Heart left ventricle (tissue), 16 donors: ENCODE results near the gene DNAH3. TPM values are rescaled to one million over a fixed set of nuclear protein-coding genes. Genes with fewer than 3 reads are reported as not detected.

ENCODE experiments used
- ATAC-seq, 4 donors: fragments of 200-7000 bp; cut with Tn5 transposase; one replicate each; pipeline ENCODE4 v1.9.1; 2020 to 2022; ENCODE audit warnings: moderate library complexity in 4 of 4, mild to moderate bottlenecking in 3 of 4, moderate number of reproducible peaks in 1 of 4
- DNase-seq, 5 donors: peaks; one replicate each; pipeline ENCODE4 v3.0.0-alpha.2; 2020
- H3K27ac ChIP-seq, 12 donors: fragments of 200-600 bp; sonication (generic) in 4 of 12; one replicate each; pipeline versions ENCODE4 v1.5.0 to v1.8.0; 2016 to 2022; ENCODE audit warnings: mild to moderate bottlenecking in 2 of 12
- H3K27me3 ChIP-seq, 9 donors: fragments of 200-600 bp; sonication (generic) in 2 of 9; one replicate each; pipeline versions ENCODE4 v1.5.1 to v1.8.0; 2016 to 2022; ENCODE audit warnings: mild to moderate bottlenecking in 3 of 9
- H3K36me3 ChIP-seq, 9 donors: fragments of 200-600 bp; sonication (generic) in 2 of 9; one replicate each; pipeline versions ENCODE4 v1.5.0 to v1.8.0; 2018 to 2022; ENCODE audit warnings: mild to moderate bottlenecking in 2 of 9
- H3K4me1 ChIP-seq, 12 donors: fragments of 200-600 bp; sonication (generic) in 4 of 12; one replicate each; pipeline versions ENCODE4 v1.5.0 to v1.8.0; 2016 to 2022; ENCODE audit warnings: mild to moderate bottlenecking in 3 of 12
- H3K4me3 ChIP-seq, 12 donors: fragments of 200-600 bp; sonication (generic) in 4 of 12; one replicate each; pipeline versions ENCODE4 v1.5.0 to v1.8.0; 2017 to 2022; ENCODE audit warnings: mild to moderate bottlenecking in 9 of 12, moderate library complexity in 4 of 12
- H3K9me3 ChIP-seq, 12 donors: fragments of 200-600 bp; sonication (generic) in 4 of 12; one replicate each; pipeline versions ENCODE4 v1.5.0 to v1.8.0; 2016 to 2022; ENCODE audit warnings: mild to moderate bottlenecking in 1 of 12
- POLR2A ChIP-seq, 2 donors: fragments of 450-650 bp; IDR thresholded peaks; one replicate each; pipeline ENCODE4 v1.6.1; 2017; ENCODE audit warnings: antibody characterized with exemption in 2 of 2, mild to moderate bottlenecking in 2 of 2, moderate library complexity in 2 of 2
- WGBS, 4 donors: extraction: QIAGEN DNeasy Blood & Tissue Kit in 2 of 4; methylation state at CpG; one replicate each; pipeline versions ENCODE4 v1.1.5 to v1.1.7; 2013 to 2018; 5-methylcytosine and 5-hydroxymethylcytosine counted together
- intact Hi-C, 10 donors: fragments of 100-400 bp; cut with DNase I; formaldehyde crosslinking; loops; one replicate each; pipeline versions ENCODE4 v1.11.1 to v1.14.2; 2022
- polyA plus RNA-seq, 2 donors: library from polyadenylated mRNA; stranded (reverse); fragments of 200-250 nt; gene quantifications; one replicate each; pipeline ENCODE4 v1.2.3, GENCODE V29; 2013
- total RNA-seq, 9 donors: library from RNA; depleted of rRNA in 2 of 9; stranded (reverse); fragments of >200 nt in 2 of 9; fragmentation: NEBNext Ultra II Directional in 3 of 9; extraction: Animal tissue kit (Norgen Biotek cat#: 25700) in 3 of 9; gene quantifications; one replicate each; pipeline versions ENCODE4 v1.1.0 to v1.2.4, GENCODE V29; 2016 to 2023
- TF ChIP-seq, protein P1 (sequence below), 12 donors: fragments of 200-600 bp; sonication (generic) in 4 of 12; IDR thresholded peaks; one replicate each; pipeline versions ENCODE4 v1.5.0 to v1.8.0; 2018 to 2022; ENCODE audit warnings: antibody characterized with exemption in 12 of 12, mild to moderate bottlenecking in 5 of 12
- donor health status: ischemic (EF 13 %, LVEDD 7.1; RV severe dilation, severe dysfunction).
- donor health status: healthy with polysubstance abuse.
- donor health status: DM: no; HTN: yes; CAD: no.
- donor health status: DM: no; HTN: no; CAD: no.
- donor health status: ischemic (EF 25% LVEDD 6.9; RV normal size, moderate dysfunction).
- donor health status: ischemic (EF 25% LVEDD 5.7; RV mildly dilated, moderate dysfunction).
- donor health status: healthy.
- donor health status: DM: yes; HTN: yes; CAD: no.
- donor health status: ischemic (EF 35%, LVEDD 5.7; RV mildly dilated, moderate dysfunction).
- donor health status: nonischemic (EF 11% LVEDD 7.7; RV severe dilation, severe dysfunction).
- donor health status: DM: yes; HTN: yes; CAD: no.
- donor health status: PGD.
- donor health status: ischemic (EF 29% LVEDD 5.4; RV normal size, mild dysfunction).
- donor health status: nonischemic (EF 23%, LVEDD 6.1; RV moderate dilation, normal function).

DNAH3 gene
- total and polyA plus RNA-seq, 11 donors: 0.01 to 2.0 (median 0.87) TPM

DNA sequence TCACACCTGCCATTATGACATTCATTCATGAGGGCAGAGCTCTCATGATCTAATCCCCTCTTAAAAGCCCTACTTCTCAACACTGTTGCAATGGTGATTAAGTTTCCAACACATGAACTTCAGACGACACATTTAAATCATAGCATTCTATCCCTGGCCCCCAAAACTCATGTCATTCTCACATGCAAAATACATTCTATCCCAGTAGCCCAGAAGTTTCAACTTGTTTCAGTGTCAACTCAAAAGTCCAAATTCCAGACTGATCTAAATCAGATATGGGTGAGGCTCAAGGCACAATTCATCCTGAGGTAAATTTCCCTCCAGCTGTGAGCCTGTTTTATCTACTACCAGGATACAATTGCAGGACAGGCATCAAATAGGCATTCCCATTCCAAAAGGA lies 224.9 kb downstream of the DNAH3 start:
- no peaks in the 10 kb centered on the region for H3K27me3 ChIP-seq
- no peak overlapping the region for H3K27ac ChIP-seq
- H3K4me1 ChIP-seq: peaks cover 0 to 16% (median 8%) of the 10 kb centered on the region in 12 donors
- intact Hi-C loops: loop anchor here in 2 of 10 donors (10.0 kb wide), 2 partner anchors 59 to 159 kb away; no protein-coding TSS in a partner anchor
- 75 to 83% (median 79%) methylated on average over 1 of the region's 1 CpG for WGBS, 4 donors
- H3K4me3 ChIP-seq: no peak overlapping the region
- TF ChIP-seq POLR2A (IDR thresholded peaks at IDR 0.05): no peak
- TF ChIP-seq, protein P1, sequence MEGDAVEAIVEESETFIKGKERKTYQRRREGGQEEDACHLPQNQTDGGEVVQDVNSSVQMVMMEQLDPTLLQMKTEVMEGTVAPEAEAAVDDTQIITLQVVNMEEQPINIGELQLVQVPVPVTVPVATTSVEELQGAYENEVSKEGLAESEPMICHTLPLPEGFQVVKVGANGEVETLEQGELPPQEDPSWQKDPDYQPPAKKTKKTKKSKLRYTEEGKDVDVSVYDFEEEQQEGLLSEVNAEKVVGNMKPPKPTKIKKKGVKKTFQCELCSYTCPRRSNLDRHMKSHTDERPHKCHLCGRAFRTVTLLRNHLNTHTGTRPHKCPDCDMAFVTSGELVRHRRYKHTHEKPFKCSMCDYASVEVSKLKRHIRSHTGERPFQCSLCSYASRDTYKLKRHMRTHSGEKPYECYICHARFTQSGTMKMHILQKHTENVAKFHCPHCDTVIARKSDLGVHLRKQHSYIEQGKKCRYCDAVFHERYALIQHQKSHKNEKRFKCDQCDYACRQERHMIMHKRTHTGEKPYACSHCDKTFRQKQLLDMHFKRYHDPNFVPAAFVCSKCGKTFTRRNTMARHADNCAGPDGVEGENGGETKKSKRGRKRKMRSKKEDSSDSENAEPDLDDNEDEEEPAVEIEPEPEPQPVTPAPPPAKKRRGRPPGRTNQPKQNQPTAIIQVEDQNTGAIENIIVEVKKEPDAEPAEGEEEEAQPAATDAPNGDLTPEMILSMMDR (IDR thresholded peaks at IDR 0.05): no peak
- H3K9me3 ChIP-seq: no peaks in the 10 kb centered on the region
- ATAC-seq (no peak), DNase-seq (no peak)
- H3K36me3 ChIP-seq: peaks cover 0 to 41% (median 16%) of the 10 kb centered on the region in 9 donors

DNA sequence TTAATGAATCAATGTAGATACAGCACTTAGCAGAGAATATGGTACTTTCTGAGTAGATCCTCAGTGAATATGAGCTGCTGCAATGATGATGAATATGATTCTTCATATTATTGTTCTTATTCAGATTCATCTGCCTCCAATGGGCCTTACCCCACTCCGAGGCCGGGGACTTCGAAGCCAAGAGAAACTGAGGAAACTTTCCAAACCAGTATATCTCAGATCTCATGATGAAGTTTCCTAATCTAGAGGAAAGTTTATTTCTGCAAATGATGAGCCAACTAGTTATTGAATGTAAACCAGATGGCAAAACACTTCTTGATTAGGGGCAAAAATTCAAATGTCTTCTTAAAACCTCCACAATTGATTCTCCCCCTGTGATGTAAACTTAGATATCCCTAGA lies 226.8 kb downstream of the DNAH3 start:
- Histone ChIP-seq H3K9me3 (no peaks in the 10 kb centered on the region), H3K36me3 (peaks cover 0 to 44% (median 16%) of the 10 kb centered on the region in 9 donors), H3K27me3 (no peaks in the 10 kb centered on the region), H3K27ac (no peak overlapping the region), H3K4me1 (peaks cover 0 to 8% (median 5%) of the 10 kb centered on the region in 12 donors), H3K4me3 (no peak overlapping the region)
- intact Hi-C loops: loop anchor here in 2 of 10 donors (10.0 kb wide), 2 partner anchors 61 to 161 kb away; no protein-coding TSS in a partner anchor
- ATAC-seq (no peak), DNase-seq (no peak)
- TF ChIP-seq, protein P1 (IDR thresholded peaks at IDR 0.05): no peak
- WGBS, 4 donors: 92 to 96% (median 95%) methylated on average over 3 of the region's 3 CpGs

DNA sequence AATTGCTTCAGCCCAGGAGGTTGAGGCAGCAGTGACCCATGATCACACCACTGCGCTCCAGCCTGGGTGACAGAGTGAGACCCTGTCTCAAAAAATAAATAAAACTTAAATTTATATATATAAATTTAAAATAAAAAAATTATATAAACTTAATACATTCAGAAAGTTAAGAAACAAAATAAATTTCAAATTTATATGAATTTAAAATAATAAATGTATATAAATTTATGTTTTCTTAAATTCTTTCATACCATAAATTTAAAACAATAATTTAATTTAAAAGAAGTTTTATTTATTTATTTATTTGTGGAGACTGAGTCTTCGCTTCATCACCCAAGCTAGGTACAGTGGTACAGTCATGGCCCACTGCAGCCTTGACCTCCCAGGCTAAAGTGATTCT lies 229.8 kb downstream of the DNAH3 start:
- ATAC-seq (no peak), DNase-seq (no peak)
- H3K4me3 ChIP-seq: no peak overlapping the region
- H3K9me3 ChIP-seq: no peaks in the 10 kb centered on the region
- H3K36me3 ChIP-seq: peaks cover 0 to 44% (median 16%) of the 10 kb centered on the region in 9 donors
- H3K4me1 ChIP-seq: peaks cover 0 to 35% (median 11%) of the 10 kb centered on the region in 12 donors
- TF ChIP-seq POLR2A (IDR thresholded peaks at IDR 0.05): no peak
- TF ChIP-seq, protein P1 (IDR thresholded peaks at IDR 0.05): no peak
- intact Hi-C loops: loop anchor here in 2 of 10 donors (10.0 kb wide), 2 partner anchors 64 to 164 kb away; no protein-coding TSS in a partner anchor
- no peak overlapping the region for H3K27ac ChIP-seq
- 93 to 100% (median 96%) methylated on average over 2 of the region's 2 CpGs for WGBS, 4 donors
- no peaks in the 10 kb centered on the region for H3K27me3 ChIP-seq

DNA sequence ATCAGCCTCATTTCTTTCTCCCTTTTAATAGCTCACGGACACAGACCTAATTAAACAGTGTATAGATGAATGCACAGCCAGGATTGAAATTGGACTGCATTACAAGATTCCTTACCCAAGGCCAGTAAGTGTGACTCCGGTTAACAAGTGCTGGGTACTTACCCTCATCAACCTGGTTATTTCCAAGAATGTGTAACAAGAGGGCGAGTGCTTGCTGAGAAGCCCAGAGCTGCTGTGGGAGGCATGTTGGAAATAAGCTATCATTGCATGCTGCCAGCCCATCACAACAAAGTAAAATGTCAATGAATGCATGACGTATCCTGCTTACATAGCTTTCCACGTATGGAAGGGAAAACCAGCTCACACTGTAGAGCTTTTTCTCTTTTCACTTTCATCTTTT lies 230.6 kb downstream of the DNAH3 start:
- peaks cover 0 to 41% (median 11%) of the 10 kb centered on the region in 12 donors for H3K4me1 ChIP-seq
- no peaks in the 10 kb centered on the region for H3K9me3 ChIP-seq
- H3K27ac ChIP-seq: no peak overlapping the region
- WGBS, 4 donors: 92 to 94% (median 93%) methylated on average over 5 of the region's 5 CpGs
- no peak overlapping the region for H3K4me3 ChIP-seq
- intact Hi-C loops: loop anchor here in 2 of 10 donors (10.0 kb wide), 2 partner anchors 65 to 165 kb away; no protein-coding TSS in a partner anchor
- ATAC-seq: no peak
- TF ChIP-seq, protein P1 (IDR thresholded peaks at IDR 0.05): no peak
- TF ChIP-seq POLR2A (IDR thresholded peaks at IDR 0.05): no peak
- peaks cover 0 to 37% (median 12%) of the 10 kb centered on the region in 9 donors for H3K36me3 ChIP-seq
- no peaks in the 10 kb centered on the region for H3K27me3 ChIP-seq
- no peak for DNase-seq
